EH (cell line): ENCODE data around the gene RNF149.
A peak's percentile ranks its signal among the peaks of the same experiment; 100 is the strongest.
"Not testable (repeated sequence)": the region's sequence is repeated elsewhere in the genome, so short reads cannot be mapped to it uniquely, and the experiment has no call there.

Experiments used
- DNase-seq: peaks from one replicate; pipeline ENCODE4 v3.0.0-alpha.2; 2015; ENCODE audit warnings: low read depth

The RNF149 gene

GRCh38 chr2:101331202-101331601 is 22.7 kb upstream of the RNF149 start:
- DNase-seq = no peak

GRCh38 chr2:101330253-101330933 is 21.9 kb upstream of the RNF149 start:
- no peak for DNase-seq

- no peak for DNase-seq
These were observed 20.5 kb upstream of the RNF149 start for GRCh38 chr2:101329026-101329425.

GRCh38 chr2:101328474-101329007 is 20.0 kb upstream of the RNF149 start:
- DNase-seq = peak; percentile 55

- no peak for DNase-seq
These were observed 19.4 kb upstream of the RNF149 start for GRCh38 chr2:101327863-101328394.

- DNase-seq = no peak
These were observed 16.9 kb upstream of the RNF149 start for GRCh38 chr2:101325425-101325824.

- DNase-seq = not testable (repeated sequence)
These were observed 8.1 kb upstream of the RNF149 start for GRCh38 chr2:101316568-101316967.

- no peak for DNase-seq
These were observed 3.2 kb upstream of the RNF149 start for GRCh38 chr2:101311696-101312017.

GRCh38 chr2:101310834-101311695 is 2.6 kb upstream of the RNF149 start:
- DNase-seq = no peak

GRCh38 chr2:101310090-101310833 is 1.8 kb upstream of the RNF149 start:
- no peak for DNase-seq

- peak; percentile 16 for DNase-seq
These were observed 510 bp downstream of the RNF149 start for GRCh38 chr2:101307950-101308431.

- peak; percentile 17 for DNase-seq
These were observed 998 bp downstream of the RNF149 start for GRCh38 chr2:101307503-101307902.

- DNase-seq = no peak
These were observed 2.1 kb downstream of the RNF149 start for GRCh38 chr2:101306410-101306809.

GRCh38 chr2:101305492-101306078 is 2.9 kb downstream of the RNF149 start:
- peak; percentile 77 for DNase-seq

GRCh38 chr2:101305035-101305434 is 3.5 kb downstream of the RNF149 start:
- no peak for DNase-seq

- no peak for DNase-seq
These were observed 4.8 kb downstream of the RNF149 start for GRCh38 chr2:101303688-101304087.

- no peak for DNase-seq
These were observed 6.5 kb downstream of the RNF149 start for GRCh38 chr2:101302016-101302415.

- DNase-seq = no peak
These were observed 7.7 kb downstream of the RNF149 start for GRCh38 chr2:101300836-101301235.

GRCh38 chr2:101300164-101300563 is 8.3 kb downstream of the RNF149 start:
- no peak for DNase-seq

GRCh38 chr2:101299604-101300003 is 8.9 kb downstream of the RNF149 start:
- DNase-seq = no peak

GRCh38 chr2:101297383-101297782 is 11.1 kb downstream of the RNF149 start:
- DNase-seq = no peak

- peak; percentile 85 for DNase-seq
These were observed 12.1 kb downstream of the RNF149 start for GRCh38 chr2:101296371-101296770.
